Measurements from ENCODE around the gene FGD1. TPM values are rescaled to one million over a fixed set of nuclear protein-coding genes. Genes with fewer than 3 reads are reported as not detected.
"Not testable (repeated sequence)": the region's sequence is repeated elsewhere in the genome, so short reads cannot be mapped to it uniquely, and the experiment has no call there.

The FGD1 gene
- total RNA-seq, 2 donors from 2014 or later = 2.3 to 2.9 TPM

- Histone ChIP-seq H3K36me3 (replicated peaks in 1 of 2; ENCODE audit: insufficient read depth in 1 of 2, low read depth in 2 of 2) (no peaks in the 10 kb centered on the region), H3K4me1 (peaks cover 5% of the 10 kb centered on the region), H3K27me3 (no peaks in the 10 kb centered on the region), H3K9me3 (no peaks in the 10 kb centered on the region), H3K27ac (peak overlapping the region; percentile 8 to 55 (median 33)), H3K4me3 (peak overlapping the region; percentile 8 to 34)
- intact Hi-C loops (cut with DNase I) = no loop called here
- 0 to 3% methylated on average over 4 to 41 of the region's 86 CpGs for WGBS, 2 donors
- peak in 1 of 3 donors; percentile 14 for TF ChIP-seq POLR2A (IDR thresholded peaks at IDR 0.05)
- no peak for TF ChIP-seq CTCF (IDR thresholded peaks at IDR 0.05)
- ATAC-seq = peak; percentile 51
- DNase-seq = peak; percentile 19 to 42 (median 31)
Measured at GRCh38 chrX:54494989-54495813, 833 bp downstream of the FGD1 start.

- Histone ChIP-seq H3K27me3 (no peaks in the 10 kb centered on the region), H3K4me3 (peak overlapping the region in 1 of 2 donors; percentile 34), H3K4me1 (peaks cover 5% of the 10 kb centered on the region), H3K36me3 (replicated peaks in 1 of 2; ENCODE audit: insufficient read depth in 1 of 2, low read depth in 2 of 2) (no peaks in the 10 kb centered on the region), H3K9me3 (no peaks in the 10 kb centered on the region), H3K27ac (peak overlapping the region in 2 of 4 donors; percentile 8 to 55)
- intact Hi-C loops (cut with DNase I) = no loop called here
- WGBS, 2 donors = 16 to 24% methylated on average over 7 to 9 of the region's 10 CpGs
- no peak for ATAC-seq
- no peak for DNase-seq
- TF ChIP-seq POLR2A (IDR thresholded peaks at IDR 0.05) (no peak), CTCF (IDR thresholded peaks at IDR 0.05) (no peak)
Measured at GRCh38 chrX:54494166-54494988, 1.7 kb downstream of the FGD1 start.

- intact Hi-C loops (cut with DNase I) = no loop called here
- H3K27ac ChIP-seq = no peak overlapping the region
- DNase-seq (no peak), ATAC-seq (no peak)
- H3K4me3 ChIP-seq = no peak overlapping the region
- no peaks in the 10 kb centered on the region for H3K36me3 ChIP-seq (replicated peaks in 1 of 2; ENCODE audit: insufficient read depth in 1 of 2, low read depth in 2 of 2)
- H3K9me3 ChIP-seq = no peaks in the 10 kb centered on the region
- peaks cover 5% of the 10 kb centered on the region for H3K4me1 ChIP-seq
- WGBS, 2 donors = 70 to 72% methylated on average over 5 to 6 of the region's 6 CpGs
- TF ChIP-seq POLR2A (IDR thresholded peaks at IDR 0.05) (no peak), CTCF (IDR thresholded peaks at IDR 0.05) (no peak)
- no peaks in the 10 kb centered on the region for H3K27me3 ChIP-seq
Measured at GRCh38 chrX:54492340-54492739, 3.7 kb downstream of the FGD1 start.

- H3K27me3 ChIP-seq; H3K4me1 ChIP-seq; H3K27ac ChIP-seq; H3K4me3 ChIP-seq; intact Hi-C loops (cut with DNase I); DNase-seq; H3K9me3 ChIP-seq; ATAC-seq; H3K36me3 ChIP-seq (replicated peaks in 1 of 2; ENCODE audit: insufficient read depth in 1 of 2, low read depth in 2 of 2): not testable (repeated sequence)
- 90 to 93% methylated on average over 5 of the region's 5 CpGs for WGBS, 2 donors
Measured at GRCh38 chrX:54489819-54490218, 6.2 kb downstream of the FGD1 start.

GRCh38 chrX:54484666-54485065, 11.4 kb downstream of the FGD1 start:
- intact Hi-C loops (cut with DNase I) = no loop called here
- 79 to 80% methylated on average over 1 to 2 of the region's 3 CpGs for WGBS, 2 donors
- Histone ChIP-seq H3K36me3 (replicated peaks in 1 of 2; ENCODE audit: insufficient read depth in 1 of 2, low read depth in 2 of 2) (no peaks in the 10 kb centered on the region), H3K4me1 (peaks cover 6% of the 10 kb centered on the region), H3K4me3 (no peak overlapping the region), H3K27ac (no peak overlapping the region), H3K27me3 (no peaks in the 10 kb centered on the region), H3K9me3 (no peaks in the 10 kb centered on the region)
- DNase-seq (no peak), ATAC-seq (no peak)
- TF ChIP-seq POLR2A (IDR thresholded peaks at IDR 0.05) (no peak), CTCF (IDR thresholded peaks at IDR 0.05) (no peak)
